ENCODE data around the gene DOK4.

DNA sequence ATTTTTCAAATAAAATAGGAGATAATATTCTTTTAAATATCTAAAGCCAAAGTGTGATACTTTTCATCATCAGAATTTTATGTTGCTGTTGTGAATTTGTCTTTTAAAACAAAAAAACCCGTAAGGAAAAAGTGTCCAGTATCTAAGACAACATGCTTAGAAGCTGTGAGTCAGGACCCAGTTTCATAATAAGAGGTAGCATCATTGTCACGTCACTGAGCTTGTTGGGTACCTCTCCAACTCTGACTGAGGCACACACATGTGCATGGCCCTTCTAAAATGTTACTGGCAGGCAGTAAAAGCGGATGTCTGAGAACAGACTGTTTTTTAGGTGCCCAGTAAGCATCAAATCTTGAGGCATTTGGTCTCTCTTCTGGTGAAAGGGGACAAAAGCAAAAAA, 41.6 kb downstream of the DOK4 start:
- no peak for TF ChIP-seq CTCF (IDR thresholded peaks at IDR 0.05)
- TF ChIP-seq POLR2A (IDR thresholded peaks at IDR 0.05), result no peak

All from testis (tissue), 2 donors.